ENCODE results near the gene SETD7.

SETD7 gene

DNA sequence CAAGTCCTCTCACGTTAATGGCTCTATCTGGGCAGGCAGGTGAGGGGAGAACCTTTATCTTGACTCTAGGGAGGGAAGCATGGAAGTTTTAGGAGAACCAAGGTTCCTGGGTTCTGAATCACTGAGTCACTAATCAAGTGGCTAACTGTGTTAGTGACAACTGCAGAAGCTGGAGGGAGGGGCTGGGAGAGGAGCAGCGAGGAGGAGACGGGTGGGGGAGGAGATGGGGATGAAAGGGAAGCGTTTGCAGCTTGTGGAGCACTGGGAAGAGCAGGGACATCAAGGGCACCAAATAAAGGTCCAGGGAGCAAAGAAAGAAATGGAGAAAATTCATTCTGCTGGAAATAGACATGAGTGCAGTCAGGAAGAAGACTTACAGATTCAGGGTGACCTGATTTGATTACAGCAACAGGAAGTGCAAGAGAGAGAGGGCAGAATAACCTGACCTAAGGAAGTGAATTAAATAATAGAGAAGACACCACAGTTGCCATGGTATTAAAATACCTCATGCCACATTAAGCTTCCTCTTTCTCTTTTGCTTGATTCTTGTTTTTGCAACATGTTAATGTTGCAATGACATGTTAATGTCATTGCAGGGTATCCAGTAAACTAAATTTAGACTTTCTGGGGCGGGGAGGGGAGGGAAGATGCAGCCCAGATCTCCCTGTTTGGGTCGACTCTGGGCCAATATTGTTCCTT, 4.5 kb upstream of the SETD7 start:
- H3K4me3 ChIP-seq (ENCODE audit: severe bottlenecking) = no peak overlapping the region
- TF ChIP-seq, protein P1, sequence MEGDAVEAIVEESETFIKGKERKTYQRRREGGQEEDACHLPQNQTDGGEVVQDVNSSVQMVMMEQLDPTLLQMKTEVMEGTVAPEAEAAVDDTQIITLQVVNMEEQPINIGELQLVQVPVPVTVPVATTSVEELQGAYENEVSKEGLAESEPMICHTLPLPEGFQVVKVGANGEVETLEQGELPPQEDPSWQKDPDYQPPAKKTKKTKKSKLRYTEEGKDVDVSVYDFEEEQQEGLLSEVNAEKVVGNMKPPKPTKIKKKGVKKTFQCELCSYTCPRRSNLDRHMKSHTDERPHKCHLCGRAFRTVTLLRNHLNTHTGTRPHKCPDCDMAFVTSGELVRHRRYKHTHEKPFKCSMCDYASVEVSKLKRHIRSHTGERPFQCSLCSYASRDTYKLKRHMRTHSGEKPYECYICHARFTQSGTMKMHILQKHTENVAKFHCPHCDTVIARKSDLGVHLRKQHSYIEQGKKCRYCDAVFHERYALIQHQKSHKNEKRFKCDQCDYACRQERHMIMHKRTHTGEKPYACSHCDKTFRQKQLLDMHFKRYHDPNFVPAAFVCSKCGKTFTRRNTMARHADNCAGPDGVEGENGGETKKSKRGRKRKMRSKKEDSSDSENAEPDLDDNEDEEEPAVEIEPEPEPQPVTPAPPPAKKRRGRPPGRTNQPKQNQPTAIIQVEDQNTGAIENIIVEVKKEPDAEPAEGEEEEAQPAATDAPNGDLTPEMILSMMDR (IDR thresholded peaks at IDR 0.05; ENCODE audit: poor library complexity, severe bottlenecking) = no peak

DNA sequence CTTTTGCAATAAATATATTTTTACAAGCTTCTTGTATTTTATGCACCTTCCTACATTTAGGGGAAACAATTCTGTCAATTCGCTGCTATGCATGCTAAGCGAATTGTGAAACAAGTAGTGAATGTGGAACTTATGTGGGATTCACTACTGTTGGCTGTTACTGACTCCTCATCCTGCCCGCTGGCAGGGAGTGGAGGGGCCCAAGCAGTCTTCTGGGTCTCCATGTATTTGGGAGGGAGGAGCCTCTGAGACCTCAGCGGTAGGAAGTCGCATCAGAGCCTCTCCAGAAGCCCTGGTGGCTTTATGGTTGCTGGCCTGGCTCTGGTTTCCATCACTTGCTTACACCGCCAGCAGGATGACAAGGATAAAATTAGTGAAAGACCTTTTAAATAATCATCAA, 3.7 kb upstream of the SETD7 start:
- H3K4me1 ChIP-seq (ENCODE audit: insufficient read depth, poor library complexity, severe bottlenecking) = peaks cover under 1% of the 10 kb centered on the region
- ATAC-seq (ENCODE audit: low read depth) = no peak
- DNase-seq (ENCODE audit: low spot score) = no peak
- H3K27me3 ChIP-seq (ENCODE audit: insufficient read depth, poor library complexity, severe bottlenecking) = no peaks in the 10 kb centered on the region
- H3K27ac ChIP-seq (ENCODE audit: poor library complexity, severe bottlenecking) = no peak overlapping the region
- TF ChIP-seq, protein P1 (IDR thresholded peaks at IDR 0.05; ENCODE audit: poor library complexity, severe bottlenecking) = no peak
- H3K4me3 ChIP-seq (ENCODE audit: severe bottlenecking) = no peak overlapping the region
- no peaks in the 10 kb centered on the region for H3K36me3 ChIP-seq (ENCODE audit: low read depth)
- H3K9me3 ChIP-seq (ENCODE audit: severe bottlenecking) = no peaks in the 10 kb centered on the region

More for the DNA sequence above, 4.5 kb upstream of the SETD7 start:
- no peaks in the 10 kb centered on the region for H3K4me1 ChIP-seq (ENCODE audit: insufficient read depth, poor library complexity, severe bottlenecking)
- no peaks in the 10 kb centered on the region for H3K36me3 ChIP-seq (ENCODE audit: low read depth)
- no peaks in the 10 kb centered on the region for H3K27me3 ChIP-seq (ENCODE audit: insufficient read depth, poor library complexity, severe bottlenecking)
- DNase-seq (ENCODE audit: low spot score) (no peak), ATAC-seq (ENCODE audit: low read depth) (no peak)
- H3K9me3 ChIP-seq (ENCODE audit: severe bottlenecking) = no peaks in the 10 kb centered on the region
- H3K27ac ChIP-seq (ENCODE audit: poor library complexity, severe bottlenecking) = no peak overlapping the region

DNA sequence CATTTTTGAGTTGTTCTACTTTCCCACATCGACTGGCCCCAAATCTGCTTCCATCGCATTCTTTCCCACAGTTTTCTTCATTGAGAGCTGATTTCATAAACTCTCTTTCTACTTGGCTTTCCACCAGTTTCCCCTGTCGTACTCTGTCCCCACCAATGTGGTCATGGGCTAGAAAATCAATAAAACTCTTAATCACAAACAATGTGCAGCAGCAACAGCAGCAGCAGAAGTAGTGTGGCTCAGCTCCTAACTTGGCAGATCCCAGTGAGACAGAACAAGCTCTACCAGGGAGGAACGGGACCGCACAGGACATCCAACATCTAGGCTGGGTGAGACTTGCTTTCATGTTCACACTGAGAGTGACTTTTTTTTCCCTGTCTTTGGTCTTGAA, 3.1 kb upstream of the SETD7 start:
- Histone ChIP-seq H3K4me1 (ENCODE audit: insufficient read depth, poor library complexity, severe bottlenecking) (peaks cover 7% of the 10 kb centered on the region), H3K27me3 (ENCODE audit: insufficient read depth, poor library complexity, severe bottlenecking) (no peaks in the 10 kb centered on the region), H3K4me3 (ENCODE audit: severe bottlenecking) (no peak overlapping the region), H3K36me3 (ENCODE audit: low read depth) (no peaks in the 10 kb centered on the region), H3K27ac (ENCODE audit: poor library complexity, severe bottlenecking) (no peak overlapping the region), H3K9me3 (ENCODE audit: severe bottlenecking) (no peaks in the 10 kb centered on the region)
- ATAC-seq (ENCODE audit: low read depth) = no peak
- TF ChIP-seq, protein P1 (IDR thresholded peaks at IDR 0.05; ENCODE audit: poor library complexity, severe bottlenecking) = no peak
- DNase-seq (ENCODE audit: low spot score) = no peak

DNA sequence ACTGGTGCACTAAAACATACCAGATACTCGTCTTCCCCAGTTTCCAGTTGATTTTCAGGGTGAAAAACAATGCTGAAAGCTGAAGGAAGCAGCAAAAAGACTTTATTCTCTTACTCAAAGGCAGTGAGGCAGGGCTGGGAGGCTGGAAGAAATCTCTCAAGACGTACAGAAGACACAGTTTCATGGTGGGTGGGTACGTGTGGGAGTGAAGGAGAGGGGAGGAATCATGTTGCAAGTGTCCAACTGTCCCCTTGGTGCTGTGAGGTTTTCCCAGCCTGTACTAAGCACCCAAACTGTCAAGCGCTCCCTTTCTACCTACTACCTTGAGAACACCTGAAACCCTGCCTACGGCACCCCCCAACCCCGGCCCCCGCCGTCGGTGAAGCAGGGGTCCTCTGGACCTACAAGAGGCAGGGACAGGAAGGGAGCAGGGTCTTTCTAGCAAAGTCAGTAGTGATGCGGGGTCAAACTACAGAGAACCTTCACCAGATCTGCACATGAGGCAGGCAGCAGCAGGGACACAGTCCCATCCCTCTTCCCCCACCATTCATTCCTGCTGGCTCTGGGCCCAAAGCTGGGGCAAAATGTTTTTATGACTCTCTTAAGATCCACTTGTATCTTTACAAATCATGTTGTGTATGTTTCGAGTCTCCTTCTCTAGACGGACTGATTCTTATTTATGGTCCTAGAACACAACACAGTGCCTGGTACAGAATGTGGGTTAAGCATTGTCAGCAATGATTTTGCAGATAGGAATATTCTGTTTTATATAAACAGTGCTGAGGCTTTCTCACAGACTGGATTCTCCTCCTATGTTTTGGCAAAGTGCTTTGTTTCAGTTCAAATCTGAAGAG, 2.4 kb upstream of the SETD7 start:
- no peak overlapping the region for H3K27ac ChIP-seq (ENCODE audit: poor library complexity, severe bottlenecking)
- ATAC-seq (ENCODE audit: low read depth) = no peak
- no peaks in the 10 kb centered on the region for H3K36me3 ChIP-seq (ENCODE audit: low read depth)
- H3K4me1 ChIP-seq (ENCODE audit: insufficient read depth, poor library complexity, severe bottlenecking) = peaks cover 7% of the 10 kb centered on the region
- DNase-seq (ENCODE audit: low spot score) = no peak
- TF ChIP-seq, protein P1 (IDR thresholded peaks at IDR 0.05; ENCODE audit: poor library complexity, severe bottlenecking) = no peak
- no peak overlapping the region for H3K4me3 ChIP-seq (ENCODE audit: severe bottlenecking)
- no peaks in the 10 kb centered on the region for H3K27me3 ChIP-seq (ENCODE audit: insufficient read depth, poor library complexity, severe bottlenecking)
- H3K9me3 ChIP-seq (ENCODE audit: severe bottlenecking) = no peaks in the 10 kb centered on the region

Data from RWPE2 (cell line).